Bone marrow (tissue), 2 donors: ENCODE results near the gene SLC25A21.
"Not testable (repeated sequence)": the region's sequence is repeated elsewhere in the genome, so short reads cannot be mapped to it uniquely, and the experiment has no call there.

Source experiments
- DNase-seq, 2 donors: peaks; one replicate each; lab custom pipeline; 2025; lab: John Stamatoyannopoulos, UW

The SLC25A21 gene

GRCh38 chr14:37172024-37172869 lies at the start of gene SLC25A21:
Gene SLC25A21 (minus strand): TSS chr14:37172606.
- no peak for DNase-seq

GRCh38 chr14:37221073-37221472 lies 48.7 kb upstream of the SLC25A21 start:
- no peak for DNase-seq

GRCh38 chr14:37215345-37215744 lies 42.9 kb upstream of the SLC25A21 start:
- DNase-seq: no peak

GRCh38 chr14:37213016-37213415 lies 40.6 kb upstream of the SLC25A21 start:
- no peak for DNase-seq

GRCh38 chr14:37210448-37210847 lies 38.0 kb upstream of the SLC25A21 start:
- no peak for DNase-seq

GRCh38 chr14:37209617-37210016 lies 37.2 kb upstream of the SLC25A21 start:
- not testable (repeated sequence) for DNase-seq

- not testable (repeated sequence) for DNase-seq
Observed at GRCh38 chr14:37205623-37206605, 33.5 kb upstream of the SLC25A21 start.

GRCh38 chr14:37203423-37203822 lies 31.0 kb upstream of the SLC25A21 start:
- DNase-seq: no peak

GRCh38 chr14:37202812-37203211 lies 30.4 kb upstream of the SLC25A21 start:
- DNase-seq: no peak

- no peak for DNase-seq
Observed at GRCh38 chr14:37202265-37202664, 29.9 kb upstream of the SLC25A21 start.

- no peak for DNase-seq
Observed at GRCh38 chr14:37201724-37202123, 29.3 kb upstream of the SLC25A21 start.

- no peak for DNase-seq
Observed at GRCh38 chr14:37198907-37199306, 26.5 kb upstream of the SLC25A21 start.

GRCh38 chr14:37198273-37198598 lies 25.8 kb upstream of the SLC25A21 start:
- DNase-seq: no peak

GRCh38 chr14:37197421-37198272 lies 25.2 kb upstream of the SLC25A21 start, which contains the start of gene MIPOL1:
Gene MIPOL1 (plus strand): TSS chr14:37197937. CDS start chr14:37247889, 49,952 bp downstream.
- DNase-seq: no peak

GRCh38 chr14:37196604-37197420 lies 24.4 kb upstream of the SLC25A21 start:
- DNase-seq: no peak

- DNase-seq: no peak
Observed at GRCh38 chr14:37195327-37195726, 22.9 kb upstream of the SLC25A21 start.

GRCh38 chr14:37194698-37195097 lies 22.3 kb upstream of the SLC25A21 start:
- no peak for DNase-seq

- not testable (repeated sequence) for DNase-seq
Observed at GRCh38 chr14:37189733-37190132, 17.3 kb upstream of the SLC25A21 start.

GRCh38 chr14:37187840-37188577 lies 15.6 kb upstream of the SLC25A21 start:
- not testable (repeated sequence) for DNase-seq

GRCh38 chr14:37187294-37187693 lies 14.9 kb upstream of the SLC25A21 start:
- no peak for DNase-seq
